Measurements from ENCODE around the gene EIF4G1.

Gene EIF4G1

DNA sequence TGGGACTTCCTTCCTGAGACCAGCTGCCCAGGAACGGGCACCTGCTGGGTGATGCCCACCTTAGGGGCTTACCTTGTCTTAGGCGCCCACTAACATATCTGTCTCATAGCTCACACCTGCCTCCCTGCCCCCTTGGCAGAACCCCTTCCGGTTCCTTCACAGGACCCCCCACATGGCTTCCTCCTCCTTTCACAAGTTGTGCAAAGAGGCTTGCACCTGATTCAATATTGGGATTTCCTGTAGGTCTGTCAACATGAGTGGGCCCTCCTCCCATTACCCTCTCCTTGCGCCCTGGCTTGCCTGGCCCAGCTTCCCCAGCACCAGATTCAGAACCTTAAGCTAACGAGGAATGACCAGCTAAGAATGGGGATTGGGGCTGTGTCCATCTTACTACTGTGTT, 63.0 kb downstream of the EIF4G1 start:
- H3K27me3 Mint-ChIP-seq: peaks cover 38% of the 10 kb centered on the region
- peaks cover 8% of the 10 kb centered on the region for H3K4me1 Mint-ChIP-seq (ENCODE audit: low read depth)

DNA sequence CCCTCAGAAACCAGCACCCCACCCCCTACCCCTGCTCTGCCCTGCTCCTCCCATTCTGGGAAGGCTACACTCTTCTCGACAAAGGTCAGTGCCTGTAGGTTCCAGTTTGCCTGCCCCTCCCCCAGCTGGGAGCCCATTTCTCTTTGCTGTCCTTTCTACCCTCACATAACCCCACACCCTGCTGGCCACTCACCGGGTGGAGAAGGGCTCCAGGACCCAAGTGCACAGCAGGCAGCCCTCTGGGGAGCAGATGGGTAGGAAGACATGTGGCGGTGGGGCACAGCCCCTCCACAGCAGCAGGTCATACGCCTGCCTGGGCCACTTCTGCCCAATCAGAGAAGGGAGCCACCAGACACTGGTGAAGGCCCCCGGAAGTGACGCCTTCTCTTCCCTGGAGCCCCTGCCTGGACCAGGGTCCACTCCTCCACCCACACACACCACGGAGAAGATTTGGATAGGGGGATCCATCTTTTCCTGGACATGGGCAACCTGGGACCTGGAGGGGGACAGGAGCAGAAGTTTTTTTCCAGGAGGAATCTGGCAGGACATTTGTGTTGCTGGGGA, 63.6 kb downstream of the EIF4G1 start, which contains the start of gene THPO:
Gene THPO (minus strand): TSS at position 326 of the 564 bp plus-strand sequence. CDS start 1,948 bp downstream, outside the sequence.
- Mint-ChIP-seq H3K36me3 (ENCODE audit: low read depth) (no peaks in the 10 kb centered on the region), H3K9me3 (no peaks in the 10 kb centered on the region), H3K27me3 (peaks cover 44% of the 10 kb centered on the region), H3K4me3 (peak within 1 kb of the TSS; percentile 61), H3K4me1 (ENCODE audit: low read depth) (peaks cover 8% of the 10 kb centered on the region), H3K27ac (peak within 1 kb of the TSS; percentile 6)

More for the DNA sequence above, 63.0 kb downstream of the EIF4G1 start:
- H3K4me3 Mint-ChIP-seq: no peak overlapping the region
- no peaks in the 10 kb centered on the region for H3K9me3 Mint-ChIP-seq
- no peak overlapping the region for H3K27ac Mint-ChIP-seq
- no peaks in the 10 kb centered on the region for H3K36me3 Mint-ChIP-seq (ENCODE audit: low read depth)

- Mint-ChIP-seq H3K4me1 (ENCODE audit: low read depth) (peaks cover 8% of the 10 kb centered on the region), H3K36me3 (ENCODE audit: low read depth) (no peaks in the 10 kb centered on the region), H3K9me3 (no peaks in the 10 kb centered on the region), H3K4me3 (peak overlapping the region; percentile 61), H3K27ac (peak overlapping the region; percentile 6), H3K27me3 (peaks cover 48% of the 10 kb centered on the region)
Measured at GRCh38 chr3:184378651-184379357, 64.4 kb downstream of the EIF4G1 start.

GRCh38 chr3:184379358-184380184, 65.2 kb downstream of the EIF4G1 start, which contains the start of gene CHRD:
TSS of gene CHRD (plus strand) at chr3:184380054. CDS start at chr3:184380319, 265 bp downstream.
- Mint-ChIP-seq H3K27me3 (peaks cover 54% of the 10 kb centered on the region), H3K36me3 (ENCODE audit: low read depth) (no peaks in the 10 kb centered on the region), H3K27ac (no peak within 1 kb of the TSS), H3K9me3 (no peaks in the 10 kb centered on the region), H3K4me1 (ENCODE audit: low read depth) (peaks cover 8% of the 10 kb centered on the region), H3K4me3 (peak within 1 kb of the TSS; percentile 67)

DNA sequence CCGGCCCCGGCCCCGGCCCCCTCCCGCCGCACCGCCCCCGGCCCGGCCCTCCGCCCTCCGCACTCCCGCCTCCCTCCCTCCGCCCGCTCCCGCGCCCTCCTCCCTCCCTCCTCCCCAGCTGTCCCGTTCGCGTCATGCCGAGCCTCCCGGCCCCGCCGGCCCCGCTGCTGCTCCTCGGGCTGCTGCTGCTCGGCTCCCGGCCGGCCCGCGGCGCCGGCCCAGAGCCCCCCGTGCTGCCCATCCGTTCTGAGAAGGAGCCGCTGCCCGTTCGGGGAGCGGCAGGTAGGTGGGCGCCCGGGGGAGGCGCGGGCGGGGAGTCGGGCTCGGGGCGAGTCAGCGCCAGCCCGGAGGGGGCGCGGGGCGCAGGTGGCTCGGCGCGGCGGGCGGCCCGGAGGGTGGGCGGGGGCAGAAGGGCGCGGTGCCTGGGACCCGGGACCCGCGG, 65.8 kb downstream of the EIF4G1 start:
- no peaks in the 10 kb centered on the region for H3K36me3 Mint-ChIP-seq (ENCODE audit: low read depth)
- H3K27me3 Mint-ChIP-seq: peaks cover 54% of the 10 kb centered on the region
- H3K4me1 Mint-ChIP-seq (ENCODE audit: low read depth): peaks cover 8% of the 10 kb centered on the region
- no peak overlapping the region for H3K27ac Mint-ChIP-seq
- H3K4me3 Mint-ChIP-seq: no peak overlapping the region
- H3K9me3 Mint-ChIP-seq: no peaks in the 10 kb centered on the region

- Mint-ChIP-seq H3K4me3 (peak overlapping the region; percentile 67), H3K9me3 (no peaks in the 10 kb centered on the region), H3K27me3 (peaks cover 54% of the 10 kb centered on the region), H3K4me1 (ENCODE audit: low read depth) (peaks cover 8% of the 10 kb centered on the region), H3K36me3 (ENCODE audit: low read depth) (no peaks in the 10 kb centered on the region), H3K27ac (no peak overlapping the region)
Measured at GRCh38 chr3:184380627-184381260, 66.3 kb downstream of the EIF4G1 start.

DNA sequence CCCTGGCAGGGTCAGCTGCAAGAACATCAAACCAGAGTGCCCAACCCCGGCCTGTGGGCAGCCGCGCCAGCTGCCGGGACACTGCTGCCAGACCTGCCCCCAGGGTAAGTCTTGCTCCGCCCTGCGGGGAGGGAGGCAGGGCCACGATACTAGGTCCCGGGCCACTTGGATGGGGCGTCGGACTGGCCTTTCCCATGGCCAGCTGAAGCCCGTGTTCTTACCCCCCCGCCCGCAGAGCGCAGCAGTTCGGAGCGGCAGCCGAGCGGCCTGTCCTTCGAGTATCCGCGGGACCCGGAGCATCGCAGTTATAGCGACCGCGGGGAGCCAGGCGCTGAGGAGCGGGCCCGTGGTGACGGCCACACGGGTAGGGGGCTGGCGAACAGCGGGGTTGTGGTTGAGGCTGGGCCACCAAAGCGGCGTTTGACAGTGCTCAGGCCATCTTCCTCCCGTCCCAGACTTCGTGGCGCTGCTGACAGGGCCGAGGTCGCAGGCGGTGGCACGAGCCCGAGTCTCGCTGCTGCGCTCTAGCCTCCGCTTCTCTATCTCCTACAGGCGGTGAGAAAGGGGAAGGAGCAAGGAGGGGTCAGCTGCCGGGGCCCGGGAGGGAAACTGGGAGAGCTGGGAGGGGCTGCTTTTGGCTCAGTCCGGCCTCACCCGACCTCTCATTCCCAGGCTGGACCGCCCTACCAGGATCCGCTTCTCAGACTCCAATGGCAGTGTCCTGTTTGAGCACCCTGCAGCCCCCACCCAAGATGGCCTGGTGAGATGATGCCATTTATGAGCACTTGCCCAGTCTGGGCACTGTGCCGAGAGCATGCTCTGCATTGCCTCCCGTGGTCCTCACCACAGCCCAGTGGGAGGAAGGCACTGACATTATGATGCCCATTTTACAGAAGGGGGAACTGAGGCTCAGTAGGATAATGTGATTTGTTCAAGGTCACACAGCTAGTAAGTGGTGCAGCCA, 67.1 kb downstream of the EIF4G1 start:
- peaks cover 8% of the 10 kb centered on the region for H3K4me1 Mint-ChIP-seq (ENCODE audit: low read depth)
- H3K27me3 Mint-ChIP-seq: peaks cover 58% of the 10 kb centered on the region
- H3K9me3 Mint-ChIP-seq: no peaks in the 10 kb centered on the region
- H3K4me3 Mint-ChIP-seq: no peak overlapping the region
- H3K27ac Mint-ChIP-seq: no peak overlapping the region
- no peaks in the 10 kb centered on the region for H3K36me3 Mint-ChIP-seq (ENCODE audit: low read depth)

DNA sequence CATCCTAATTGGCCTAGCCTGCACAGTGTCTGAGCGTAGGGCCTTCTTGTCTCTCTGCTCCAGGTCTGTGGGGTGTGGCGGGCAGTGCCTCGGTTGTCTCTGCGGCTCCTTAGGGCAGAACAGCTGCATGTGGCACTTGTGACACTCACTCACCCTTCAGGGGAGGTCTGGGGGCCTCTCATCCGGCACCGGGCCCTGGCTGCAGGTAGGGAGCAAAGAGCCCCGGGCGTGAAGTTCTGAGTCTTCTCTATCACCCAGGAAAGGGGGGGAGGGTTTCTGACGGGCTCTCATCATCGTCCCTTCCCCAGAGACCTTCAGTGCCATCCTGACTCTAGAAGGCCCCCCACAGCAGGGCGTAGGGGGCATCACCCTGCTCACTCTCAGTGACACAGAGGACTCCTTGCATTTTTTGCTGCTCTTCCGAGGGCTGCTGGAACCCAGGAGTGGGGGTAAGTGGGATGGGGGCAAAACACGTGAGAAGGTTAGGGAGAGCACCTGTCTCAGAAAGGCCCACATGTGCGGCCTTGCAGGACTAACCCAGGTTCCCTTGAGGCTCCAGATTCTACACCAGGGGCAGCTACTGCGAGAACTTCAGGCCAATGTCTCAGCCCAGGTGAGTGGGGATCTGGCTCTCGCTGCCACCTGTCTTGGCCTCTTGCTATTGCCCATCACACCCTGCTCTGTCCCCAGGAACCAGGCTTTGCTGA, 68.1 kb downstream of the EIF4G1 start:
- H3K36me3 Mint-ChIP-seq (ENCODE audit: low read depth): no peaks in the 10 kb centered on the region
- no peaks in the 10 kb centered on the region for H3K9me3 Mint-ChIP-seq
- peaks cover 8% of the 10 kb centered on the region for H3K4me1 Mint-ChIP-seq (ENCODE audit: low read depth)
- no peak overlapping the region for H3K27ac Mint-ChIP-seq
- H3K27me3 Mint-ChIP-seq: peaks cover 56% of the 10 kb centered on the region
- H3K4me3 Mint-ChIP-seq: no peak overlapping the region

- no peaks in the 10 kb centered on the region for H3K36me3 Mint-ChIP-seq (ENCODE audit: low read depth)
- peaks cover 8% of the 10 kb centered on the region for H3K4me1 Mint-ChIP-seq (ENCODE audit: low read depth)
- no peaks in the 10 kb centered on the region for H3K9me3 Mint-ChIP-seq
- peaks cover 52% of the 10 kb centered on the region for H3K27me3 Mint-ChIP-seq
- no peak overlapping the region for H3K27ac Mint-ChIP-seq
- H3K4me3 Mint-ChIP-seq: no peak overlapping the region
Measured at GRCh38 chr3:184383033-184383740, 68.8 kb downstream of the EIF4G1 start.

DNA sequence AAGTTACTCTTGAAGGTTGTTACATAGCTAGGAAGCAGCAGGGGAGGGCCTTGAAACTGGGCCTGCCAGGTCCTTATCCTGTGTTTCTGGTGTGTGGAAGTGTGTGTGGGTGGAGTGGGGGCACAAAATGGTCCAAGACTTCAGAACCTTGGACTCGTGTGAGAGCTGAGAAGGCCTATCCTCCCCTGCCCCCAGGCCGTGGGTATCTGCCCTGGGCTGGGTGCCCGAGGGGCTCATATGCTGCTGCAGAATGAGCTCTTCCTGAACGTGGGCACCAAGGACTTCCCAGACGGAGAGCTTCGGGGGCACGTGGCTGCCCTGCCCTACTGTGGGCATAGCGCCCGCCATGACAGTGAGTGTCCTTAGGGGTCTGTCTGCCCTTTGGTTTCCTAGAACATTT, 69.9 kb downstream of the EIF4G1 start:
- H3K9me3 Mint-ChIP-seq: no peaks in the 10 kb centered on the region
- H3K27ac Mint-ChIP-seq: no peak overlapping the region
- H3K4me1 Mint-ChIP-seq (ENCODE audit: low read depth): peaks cover 5% of the 10 kb centered on the region
- H3K27me3 Mint-ChIP-seq: peaks cover 42% of the 10 kb centered on the region
- no peak overlapping the region for H3K4me3 Mint-ChIP-seq
- no peaks in the 10 kb centered on the region for H3K36me3 Mint-ChIP-seq (ENCODE audit: low read depth)

All from stimulated activated naive CD8-positive, alpha-beta T cell treated with anti-CD3 and anti-CD28 coated beads, Interleukin-15, Interleukin-2, amounts not matched to agents 100 ng/mL and 50 ng/mL, for 24 hours (primary cell).